Endometrium (tissue), 2 donors: ENCODE measurements around the gene USPL1.
"Not testable (repeated sequence)": the region's sequence is repeated elsewhere in the genome, so short reads cannot be mapped to it uniquely, and the experiment has no call there.

Experiments
- FAIRE-seq: peaks from 2 replicates; lab custom pipeline; 2012; peaks lifted over from hg19 to GRCh38; lab: Jason Lieb, UNC
- donor health status: control.
- donor health status: control.

The USPL1 gene

DNA sequence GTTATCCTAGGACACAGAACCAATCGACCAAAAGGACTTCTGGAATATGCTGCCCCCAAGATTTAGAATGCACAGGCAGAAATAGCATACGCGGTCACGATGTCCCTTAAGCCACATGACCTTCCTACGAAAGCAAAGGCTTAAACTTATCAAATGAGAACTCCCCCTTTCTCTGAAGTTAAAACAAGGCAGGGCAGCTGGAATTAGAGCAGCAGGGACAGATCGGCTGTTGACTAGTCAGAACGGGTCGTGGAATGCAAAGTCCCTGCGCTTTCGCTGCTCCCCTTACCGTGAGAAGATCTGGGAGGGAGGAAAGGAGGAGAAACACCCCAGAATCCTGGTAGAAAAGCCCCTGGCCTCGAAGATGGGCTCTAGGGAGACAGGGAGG is 799 bp upstream of the USPL1 start:
- FAIRE-seq = peak; percentile 95

DNA sequence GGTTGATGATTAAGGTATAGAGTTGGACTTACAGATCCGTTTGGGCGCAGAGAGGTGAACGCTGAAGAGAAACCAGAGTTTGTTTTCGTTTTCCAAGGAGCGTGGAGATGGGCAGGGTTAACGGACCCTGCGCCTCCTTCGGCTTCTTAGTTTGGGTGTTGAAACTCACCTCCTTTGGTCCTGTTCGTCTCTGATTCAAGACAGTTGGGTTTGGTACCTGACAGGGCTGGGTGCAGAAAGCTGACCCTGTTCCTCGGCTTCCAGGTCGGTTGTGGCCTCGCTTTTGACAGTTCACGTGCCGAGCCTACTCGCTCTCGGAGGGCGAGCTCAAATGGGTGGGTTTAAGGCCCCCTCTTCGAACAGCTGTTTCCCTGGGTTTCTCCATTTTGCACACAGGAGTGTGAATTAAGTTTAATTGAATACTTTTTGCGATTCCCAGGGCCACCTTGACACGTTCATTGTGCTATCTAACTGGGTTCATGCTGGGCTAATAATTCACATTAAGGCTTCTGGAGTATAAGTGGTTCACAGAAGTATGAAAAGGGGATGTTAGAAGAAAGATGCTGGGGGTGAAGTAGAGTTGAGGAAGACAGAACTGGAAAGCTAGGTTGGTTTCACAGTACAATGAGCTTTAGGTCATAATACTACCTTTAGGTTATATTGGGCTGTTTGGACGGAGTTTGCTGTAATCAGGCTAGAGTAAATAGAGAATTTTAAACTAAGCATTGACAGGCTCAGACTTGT is 638 bp downstream of the USPL1 start:
- FAIRE-seq = no peak

DNA sequence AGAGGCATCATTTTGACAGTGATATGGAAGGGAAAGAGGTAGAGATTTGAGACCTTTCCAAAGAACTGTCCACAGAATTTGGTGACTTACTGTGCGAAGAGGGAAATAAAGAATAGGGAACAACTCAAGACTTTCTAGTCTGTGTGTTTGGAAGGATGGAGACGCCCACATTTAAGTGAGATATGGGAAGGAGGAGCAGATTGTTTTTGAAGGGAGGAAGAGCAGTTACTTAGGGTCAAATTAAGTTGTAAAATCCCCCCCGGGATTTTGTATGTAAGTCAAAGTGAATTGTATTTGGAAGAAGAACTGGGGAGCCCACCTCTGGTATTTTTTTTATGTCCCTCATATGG is 1.2 kb downstream of the USPL1 start:
- no peak for FAIRE-seq

DNA sequence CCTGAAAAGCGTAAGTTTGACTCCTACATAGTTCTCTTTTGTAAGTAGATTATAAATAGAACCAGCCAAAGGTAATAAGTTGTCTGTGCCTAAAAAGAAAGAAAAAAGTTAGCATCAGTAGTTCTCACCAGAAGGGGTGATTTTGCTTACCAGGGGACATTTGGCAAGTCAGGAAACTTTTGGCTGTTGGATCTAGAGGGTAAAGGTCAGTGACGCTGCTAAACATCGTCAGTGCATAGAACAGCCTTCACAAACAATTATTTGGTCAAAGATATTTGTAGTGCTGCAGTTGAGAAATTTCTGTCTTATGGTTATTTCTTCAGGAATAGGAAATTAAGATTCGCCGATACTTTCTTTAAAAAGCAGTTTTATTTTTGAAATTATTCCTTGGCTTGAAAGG is 2.0 kb downstream of the USPL1 start:
- FAIRE-seq = no peak

DNA sequence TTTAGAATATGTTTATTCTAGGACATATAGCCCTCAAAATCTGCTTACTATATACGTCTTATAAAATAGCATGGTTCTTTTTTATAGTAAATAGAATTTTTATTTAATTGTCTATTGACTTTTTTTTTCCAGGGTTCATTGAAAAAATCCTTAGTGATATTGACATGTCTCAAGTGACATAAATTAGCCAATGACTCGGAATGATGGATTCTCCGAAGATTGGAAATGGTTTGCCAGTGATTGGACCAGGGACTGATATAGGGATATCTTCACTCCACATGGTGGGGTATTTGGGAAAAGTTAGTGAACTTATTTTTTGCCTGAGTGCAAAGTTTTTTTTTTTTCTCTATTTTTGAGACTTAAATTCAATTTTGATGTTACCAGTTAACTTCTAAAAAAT is 3.2 kb downstream of the USPL1 start:
- peak; percentile 31 for FAIRE-seq

DNA sequence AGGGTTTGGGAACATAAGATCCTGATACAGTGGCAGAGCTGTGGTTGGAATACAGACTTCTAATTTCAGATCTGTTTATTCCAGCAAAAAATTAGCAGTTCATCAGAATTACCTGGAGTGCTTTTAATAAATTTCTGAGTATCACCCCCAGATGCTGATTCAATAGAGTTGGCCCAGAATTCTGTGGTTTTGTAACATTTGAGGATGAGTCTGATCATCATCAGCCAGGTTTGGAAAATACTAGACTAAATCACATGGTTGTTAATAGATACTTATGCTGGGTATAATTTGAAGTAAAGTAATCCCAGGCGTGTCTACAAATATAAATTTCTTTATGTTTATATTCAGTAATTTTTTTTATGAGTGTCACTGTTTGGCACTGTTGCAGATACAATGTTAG is 4.8 kb downstream of the USPL1 start:
- no peak for FAIRE-seq

DNA sequence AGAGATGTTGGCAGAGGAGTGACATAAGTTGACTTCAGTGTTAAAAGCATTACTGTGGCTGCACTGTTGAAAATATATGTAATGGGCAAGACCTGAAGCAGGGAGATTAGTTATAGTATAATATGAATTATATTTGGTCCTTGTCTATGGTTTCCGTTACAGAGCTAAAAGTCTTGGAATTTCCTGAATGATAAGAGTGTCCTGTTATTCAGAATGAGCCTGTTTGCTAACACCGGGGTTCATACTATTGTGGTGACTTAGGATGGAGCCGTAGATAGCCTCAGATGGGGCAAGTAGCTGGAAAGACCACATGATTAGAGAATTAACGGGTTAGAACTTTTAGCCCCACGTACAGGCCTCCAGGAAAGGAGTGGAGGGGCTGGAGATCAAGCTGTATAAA is 5.7 kb downstream of the USPL1 start:
- no peak for FAIRE-seq

DNA sequence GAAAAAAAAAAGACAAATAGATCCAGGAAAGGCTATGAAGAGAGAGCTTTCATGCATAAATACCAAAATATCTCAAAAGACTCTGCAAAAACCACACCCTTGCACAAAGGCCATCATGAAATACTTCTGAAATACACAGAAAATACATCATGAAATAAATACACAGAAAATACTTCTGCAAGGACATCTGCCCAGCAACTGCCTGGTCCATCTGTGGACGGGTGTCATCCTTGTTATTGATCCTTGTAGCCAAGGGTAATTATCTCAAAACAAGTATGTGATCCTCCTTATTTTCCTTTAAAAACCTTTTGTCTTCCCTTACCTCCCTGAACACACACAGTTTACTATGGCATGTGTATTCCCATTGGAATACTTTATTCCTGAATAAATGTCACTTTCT is 6.9 kb downstream of the USPL1 start:
- FAIRE-seq = no peak

DNA sequence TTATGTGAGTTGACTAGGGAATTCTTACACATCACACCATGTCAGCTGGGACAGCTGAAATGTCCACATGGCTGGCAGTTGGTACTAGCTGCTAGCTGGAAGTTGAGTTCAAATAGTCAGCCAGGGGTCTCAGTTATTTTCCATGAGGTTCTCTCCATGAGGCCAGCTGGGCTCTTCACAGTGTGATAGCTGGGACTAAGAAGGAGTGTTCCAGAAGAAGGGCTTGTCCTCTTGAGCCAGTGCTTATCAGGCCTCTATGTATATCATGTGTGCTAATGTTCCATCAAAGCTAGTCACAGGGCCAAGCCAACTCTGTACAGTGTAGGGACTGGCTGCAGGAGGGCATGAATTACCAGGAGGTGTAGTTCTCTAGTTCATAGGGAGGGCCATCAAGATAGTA is 11.8 kb downstream of the USPL1 start:
- no peak for FAIRE-seq

DNA sequence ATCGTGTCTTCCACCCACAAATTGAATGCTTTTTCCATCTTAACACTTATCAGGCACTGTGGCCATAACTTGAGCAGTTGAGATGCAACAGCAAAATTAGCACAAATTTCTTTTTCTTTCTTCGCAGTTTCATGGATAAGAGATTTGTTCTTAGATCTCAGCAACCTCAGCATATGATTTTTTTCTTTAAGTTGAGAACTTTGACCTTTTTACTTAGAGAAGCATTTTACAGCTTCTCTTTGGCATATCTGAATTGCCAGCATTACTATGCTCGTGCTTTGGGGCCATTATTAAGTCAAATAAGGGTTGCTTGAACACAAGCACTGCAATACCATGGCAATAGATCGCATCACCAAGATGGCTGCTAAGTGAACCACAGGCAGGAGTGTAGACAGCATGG is 16.1 kb downstream of the USPL1 start:
- FAIRE-seq = no peak

DNA sequence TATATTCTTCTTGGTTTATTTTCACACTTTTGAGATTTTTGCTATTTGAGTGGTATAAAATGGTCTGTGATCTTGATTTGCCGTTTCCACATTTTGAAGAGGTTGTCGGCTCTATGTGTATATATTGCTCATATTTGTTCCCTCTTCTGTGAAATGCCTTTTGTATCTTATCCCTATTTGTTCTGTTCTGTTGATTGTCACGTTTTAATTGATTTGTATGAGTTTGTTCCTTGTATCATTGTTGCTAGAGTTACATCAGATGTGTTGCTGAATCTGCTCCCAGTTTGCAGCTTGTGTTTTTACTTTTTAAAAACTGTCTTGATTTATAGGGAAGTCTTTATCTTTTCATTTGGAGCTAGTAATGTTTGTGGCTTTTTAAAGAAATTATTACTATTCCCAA is 17.1 kb downstream of the USPL1 start:
- FAIRE-seq = no peak

DNA sequence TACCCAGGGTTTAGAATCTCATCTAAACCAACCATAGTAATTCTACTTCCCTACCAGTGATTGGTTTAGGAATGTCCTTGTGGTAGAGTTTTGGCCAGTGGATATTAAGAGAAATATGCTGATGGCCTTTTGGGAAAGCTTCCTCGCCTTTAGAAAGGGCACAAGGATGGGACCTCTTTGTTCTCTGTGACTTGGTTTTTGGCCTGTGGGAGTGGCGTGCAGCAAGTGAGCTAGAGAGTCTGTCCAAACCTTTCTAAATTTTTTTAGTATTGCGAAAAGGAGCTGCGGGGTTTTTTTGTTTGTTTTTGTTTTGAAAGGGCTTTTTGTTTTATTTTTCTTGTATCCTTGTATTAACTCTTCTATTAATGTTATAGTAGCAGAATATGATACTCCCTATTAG is 20.6 kb downstream of the USPL1 start:
- FAIRE-seq = no peak

DNA sequence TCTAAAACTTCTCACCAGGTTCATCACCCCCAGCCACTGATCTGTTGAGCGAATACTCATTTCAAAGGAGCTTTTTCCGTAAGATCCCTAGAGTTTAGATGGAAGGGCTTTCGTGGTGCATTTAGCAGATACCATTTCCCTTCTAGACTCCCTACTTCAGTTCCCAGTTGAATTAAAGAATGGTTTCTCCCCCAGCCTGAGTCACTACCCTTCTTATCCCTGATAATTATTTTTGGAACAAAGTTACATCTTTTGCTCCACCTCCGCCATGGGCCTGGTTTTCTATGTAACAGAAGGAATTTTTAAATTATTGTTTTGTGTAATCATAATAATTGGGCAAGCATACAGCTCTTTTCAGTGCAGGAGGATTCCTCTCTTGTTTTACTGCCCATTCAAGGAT is 22.0 kb downstream of the USPL1 start:
- FAIRE-seq = no peak

DNA sequence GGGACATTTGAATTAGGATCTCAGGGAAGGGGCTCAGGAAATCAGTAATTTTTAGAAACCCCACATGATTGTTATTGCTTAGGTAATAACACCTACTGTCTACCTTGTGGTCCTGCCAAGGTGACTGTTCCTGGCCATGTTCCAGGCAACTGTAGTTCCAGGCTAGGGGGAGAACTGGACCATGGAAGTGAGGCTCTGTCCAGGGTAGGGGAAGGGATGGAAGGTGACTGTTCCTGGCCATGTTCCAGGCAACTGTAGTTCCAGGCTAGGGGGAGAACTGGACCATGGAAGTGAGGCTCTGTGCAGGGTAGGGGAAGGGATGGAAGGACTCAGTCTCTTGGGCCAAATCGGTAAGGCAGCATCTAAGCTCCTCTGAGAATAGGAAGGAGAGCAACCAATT is 23.5 kb downstream of the USPL1 start:
- not testable (repeated sequence) for FAIRE-seq

DNA sequence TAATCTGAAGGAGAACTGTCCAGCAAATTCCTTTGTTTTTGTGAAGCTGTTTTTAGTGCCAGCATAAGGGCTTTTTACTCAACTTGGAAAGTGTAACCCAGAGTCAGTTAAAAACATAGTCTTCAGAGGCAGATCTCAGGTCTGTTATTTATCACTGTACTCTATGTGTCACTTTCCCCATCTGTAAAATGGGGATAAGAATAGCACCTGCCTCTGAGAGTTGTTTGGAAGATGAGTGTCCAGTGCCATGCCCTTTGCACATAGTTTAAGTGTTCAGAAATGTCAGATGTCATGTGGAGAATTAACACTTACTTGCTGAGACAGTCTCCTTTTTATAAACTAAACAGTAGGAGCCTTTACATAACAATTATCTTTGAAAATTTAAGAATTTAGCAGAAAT is 27.9 kb downstream of the USPL1 start:
- FAIRE-seq = no peak

DNA sequence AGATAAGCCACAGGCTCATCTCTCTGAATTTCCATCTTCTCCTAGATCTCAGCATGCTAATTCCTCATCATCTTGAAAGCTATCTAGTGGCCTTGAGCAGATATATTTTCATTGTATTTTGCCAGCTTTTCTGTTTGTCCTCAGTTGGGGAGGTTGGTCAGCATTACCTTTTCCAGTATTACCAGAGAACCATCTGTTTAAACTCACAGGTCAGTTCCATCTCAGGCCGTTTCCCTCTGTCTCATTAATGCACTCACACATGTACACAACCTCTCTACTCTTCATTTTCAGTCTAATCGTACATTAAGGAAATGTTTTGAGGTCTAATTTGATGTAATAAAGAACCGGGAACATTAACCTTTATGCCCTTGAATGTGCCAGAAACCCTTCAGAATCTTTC is 29.7 kb downstream of the USPL1 start:
- FAIRE-seq = no peak

DNA sequence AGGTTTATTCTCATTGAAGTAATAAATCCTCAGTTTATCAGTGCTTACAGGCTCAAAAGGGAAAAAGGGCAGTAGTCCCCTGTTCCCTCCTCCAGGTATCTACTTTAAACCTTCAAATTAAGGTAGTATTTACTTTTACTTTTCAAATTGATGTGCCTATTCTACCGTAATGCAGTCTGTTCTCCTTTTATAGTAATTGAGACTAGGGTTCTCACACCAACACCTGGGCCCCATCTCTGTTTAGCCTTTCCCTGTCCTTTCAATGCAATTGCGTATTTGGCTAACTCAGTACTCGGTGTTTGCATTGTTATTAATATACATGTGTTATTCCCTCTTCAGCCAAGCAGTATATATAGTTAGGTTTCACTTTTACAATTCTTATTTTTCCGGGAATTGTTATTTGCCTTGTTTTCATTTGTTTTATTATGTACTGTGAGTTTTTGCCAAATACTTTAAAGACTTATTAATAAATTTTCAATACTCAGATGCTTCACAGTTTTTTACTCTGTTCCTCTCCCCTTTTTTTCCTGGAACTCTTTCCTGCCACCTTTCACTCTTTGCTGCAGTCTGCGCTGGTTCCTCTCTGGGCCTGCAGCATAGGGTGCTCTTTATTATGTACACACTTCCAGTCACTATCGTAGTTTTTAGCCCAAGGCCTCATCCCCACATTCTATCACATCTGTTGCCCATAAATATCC is 30.3 kb downstream of the USPL1 start:
- no peak for FAIRE-seq

DNA sequence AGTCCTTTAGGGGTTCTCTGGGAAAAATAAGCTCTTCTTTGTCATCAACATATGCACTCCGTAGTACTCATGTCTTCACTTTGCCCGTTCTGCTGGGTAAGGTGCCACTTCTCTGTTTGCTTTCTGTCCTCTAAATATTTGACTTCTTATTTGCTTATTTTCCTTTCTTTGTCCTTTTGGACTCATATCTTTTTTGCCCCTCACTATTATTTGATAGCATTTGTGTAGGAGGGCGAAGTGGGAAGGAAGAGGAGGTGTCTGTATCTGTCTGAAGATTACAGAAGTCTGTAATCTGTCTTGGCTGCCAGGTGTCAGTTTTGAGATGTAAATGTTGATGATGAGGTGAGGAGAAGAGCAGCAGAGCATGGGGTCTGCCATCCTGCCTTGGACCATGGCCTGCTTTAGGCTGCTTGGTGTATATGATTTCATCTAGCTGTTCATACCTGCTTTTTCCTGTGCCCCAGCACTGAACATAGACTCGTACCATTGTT is 30.8 kb downstream of the USPL1 start:
- FAIRE-seq = no peak

DNA sequence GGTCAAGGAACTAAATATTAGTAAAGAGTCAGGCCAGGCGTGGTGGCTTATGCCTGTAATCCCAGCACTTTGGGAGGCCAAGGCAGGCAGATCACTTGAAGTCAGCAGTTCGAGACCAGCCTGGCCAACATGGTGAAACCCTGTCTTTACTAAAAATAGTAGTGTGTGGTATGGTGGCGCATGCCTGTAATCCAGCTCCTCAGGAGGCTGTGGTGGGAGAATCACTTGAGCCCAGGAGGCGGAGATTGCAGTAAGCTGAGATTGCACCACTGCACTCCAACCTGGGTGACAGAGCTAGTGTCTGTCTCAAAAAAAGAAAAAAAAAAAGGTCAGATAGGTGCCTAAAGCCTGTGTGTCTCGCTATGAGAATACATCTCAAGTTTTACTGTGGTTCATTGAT is 33.9 kb downstream of the USPL1 start:
- not testable (repeated sequence) for FAIRE-seq

DNA sequence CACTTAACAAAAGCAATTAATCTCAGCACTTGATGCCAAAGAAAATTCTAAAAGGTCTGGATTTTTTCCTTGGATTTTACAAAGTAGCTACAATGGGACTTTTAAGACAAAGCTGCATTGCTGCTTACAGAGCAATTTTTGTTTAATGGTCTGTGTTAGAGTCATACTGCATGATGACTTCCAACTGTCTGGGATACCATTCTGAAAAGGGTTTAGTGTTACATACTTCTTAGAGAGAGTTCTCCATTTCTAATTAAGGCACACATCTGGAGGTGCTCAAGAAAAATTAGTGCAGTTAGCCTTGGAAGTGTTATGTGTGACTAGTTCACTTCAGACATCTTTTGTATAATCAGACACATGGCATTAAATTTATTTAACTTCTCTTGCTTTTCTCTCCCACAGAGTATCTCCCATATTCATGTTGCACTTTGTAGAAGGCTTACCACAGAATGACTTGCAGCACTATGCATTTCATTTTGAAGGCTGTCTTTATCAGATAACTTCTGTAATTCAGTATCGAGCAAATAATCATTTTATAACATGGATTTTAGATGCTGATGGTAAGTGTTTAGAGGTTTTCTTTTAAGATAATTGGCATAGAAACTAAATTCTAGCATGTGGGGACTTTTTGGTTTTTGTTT is 35.1 kb downstream of the USPL1 start:
- no peak for FAIRE-seq

DNA sequence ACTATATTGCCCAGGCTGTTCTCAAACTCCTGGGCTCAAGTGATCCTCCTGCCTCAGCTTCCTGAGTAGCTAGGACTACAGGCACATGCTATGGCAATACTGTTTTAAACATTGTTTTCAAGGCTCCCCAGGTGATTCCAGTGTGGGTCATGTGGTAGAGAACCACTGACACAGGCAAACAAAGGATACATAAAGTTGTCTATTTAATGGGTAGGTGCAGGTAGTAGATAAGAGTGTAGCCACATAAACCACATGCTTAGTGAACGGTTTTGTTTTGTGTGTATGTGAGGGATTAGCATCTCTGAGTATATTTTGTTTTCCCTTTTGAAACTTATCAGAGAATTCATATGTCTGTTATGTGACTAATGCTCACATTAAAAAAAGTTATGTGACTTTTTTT is 36.7 kb downstream of the USPL1 start:
- FAIRE-seq = no peak

DNA sequence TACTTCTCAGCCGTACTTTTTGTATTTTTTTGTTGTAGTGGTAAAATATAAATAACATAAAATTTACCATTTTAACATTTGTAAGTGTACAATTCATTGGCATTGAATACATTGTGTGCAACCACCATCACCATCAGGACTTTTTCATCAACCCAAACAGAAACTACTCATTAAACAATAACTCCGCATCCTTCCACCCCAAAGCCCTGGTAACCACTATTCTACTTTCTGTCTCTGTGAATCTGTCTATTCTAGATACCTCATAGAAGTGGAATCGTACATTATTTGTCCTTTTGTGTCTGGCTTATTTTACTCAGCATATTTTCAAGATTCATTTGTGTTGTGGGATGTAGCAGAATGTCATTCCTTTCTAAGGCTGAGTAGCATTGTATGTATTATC is 38.5 kb downstream of the USPL1 start:
- no peak for FAIRE-seq

DNA sequence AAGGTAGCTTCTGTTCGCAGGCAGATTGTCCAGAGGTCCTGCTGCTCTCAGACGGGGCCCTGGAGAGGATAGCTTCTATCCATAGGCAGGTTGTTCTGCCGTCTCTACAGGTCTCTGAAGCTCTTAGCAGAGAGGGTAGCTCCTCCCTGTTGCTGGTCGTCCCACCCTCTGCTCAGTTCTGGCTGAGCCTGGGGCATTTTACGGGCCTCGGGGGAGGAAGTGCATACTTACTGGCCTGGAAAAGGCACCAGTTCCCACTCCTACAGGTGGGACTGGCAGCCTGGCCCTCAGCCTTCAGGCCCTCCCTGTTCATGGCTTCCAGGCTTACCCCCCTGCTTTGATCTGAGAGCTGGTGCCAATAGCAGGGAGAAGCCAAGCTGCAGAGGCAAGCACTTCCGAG is 42.3 kb downstream of the USPL1 start:
- no peak for FAIRE-seq

DNA sequence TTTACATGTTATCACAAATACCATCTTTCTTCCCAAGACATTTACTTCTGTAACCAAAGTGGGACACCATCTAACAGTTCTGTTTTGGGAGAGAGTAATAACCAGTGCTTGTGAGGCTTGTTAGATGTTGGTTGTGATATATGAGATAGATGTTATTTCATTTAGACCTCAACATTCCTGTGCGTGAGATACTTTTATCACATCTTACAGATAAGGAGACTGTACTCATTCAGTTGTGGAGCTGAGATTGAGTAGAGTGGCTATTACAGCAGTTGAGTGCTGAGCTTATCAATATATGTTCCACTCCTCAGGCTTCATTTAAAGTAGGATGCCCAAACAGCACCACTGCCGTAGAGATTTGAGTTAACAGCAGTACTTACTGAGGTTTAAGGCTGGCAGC is 43.1 kb downstream of the USPL1 start:
- no peak for FAIRE-seq
